T-helper 22 cell (primary cell): ENCODE results near the gene TTC27.

Source experiments
- DNase-seq: peaks from one replicate; pipeline ENCODE4 v3.0.0-alpha.2; 2020; ENCODE audit warnings: low read depth

The TTC27 gene

GRCh38 chr2:32668254-32668653 is 40.4 kb downstream of the TTC27 start:
- no peak for DNase-seq

DNA sequence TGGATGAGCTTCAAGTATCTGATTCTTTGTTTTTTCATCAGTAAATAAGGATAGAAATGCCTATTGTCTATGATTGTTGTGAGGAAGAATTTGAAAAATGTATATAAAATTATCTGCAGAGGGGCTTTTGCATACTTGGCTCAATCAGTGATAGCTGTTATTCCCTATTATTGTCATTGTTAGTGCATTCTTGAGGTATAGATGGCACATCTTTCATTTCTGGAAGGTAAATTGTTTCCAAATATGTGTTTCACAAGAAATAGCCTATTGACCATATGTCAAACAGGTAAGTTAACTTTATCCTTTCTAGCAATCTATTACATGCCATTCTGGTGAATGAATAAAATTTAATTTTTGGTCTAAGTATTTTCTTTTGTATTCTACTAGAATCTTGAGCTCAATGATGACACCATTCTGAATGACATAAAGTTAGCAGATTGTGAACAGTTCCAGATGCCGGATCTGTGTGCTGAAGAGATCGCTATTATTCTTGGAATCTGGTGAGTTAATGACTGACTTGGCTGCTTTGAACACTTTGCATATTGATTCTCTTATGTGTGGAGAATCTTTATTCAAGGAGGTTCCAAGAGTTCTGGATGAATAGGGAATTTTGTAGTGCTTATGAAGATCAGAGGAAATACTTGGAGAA is 44.2 kb downstream of the TTC27 start:
- no peak for DNase-seq

- DNase-seq: no peak
Measured at GRCh38 chr2:32678825-32679224, 51.0 kb downstream of the TTC27 start.

DNA sequence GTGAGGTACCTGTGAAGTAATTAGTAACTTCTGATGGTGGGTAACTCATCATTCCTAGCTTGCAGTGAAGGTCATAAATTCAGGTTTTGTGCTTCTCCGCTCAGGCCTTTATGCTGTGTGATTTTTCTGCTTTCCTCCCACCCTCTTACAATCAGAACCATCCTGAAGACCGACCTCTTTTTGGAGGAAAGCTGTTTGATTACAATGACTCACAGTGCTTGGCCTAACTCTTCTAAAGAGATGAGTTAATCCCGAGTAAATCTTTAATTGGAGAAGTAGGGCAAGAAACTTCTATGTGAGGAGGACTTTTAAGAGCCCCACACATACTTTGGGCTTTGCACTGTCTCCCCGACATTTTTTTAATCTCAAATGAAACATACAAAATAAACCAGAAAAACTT is 53.1 kb downstream of the TTC27 start:
- DNase-seq: no peak

DNA sequence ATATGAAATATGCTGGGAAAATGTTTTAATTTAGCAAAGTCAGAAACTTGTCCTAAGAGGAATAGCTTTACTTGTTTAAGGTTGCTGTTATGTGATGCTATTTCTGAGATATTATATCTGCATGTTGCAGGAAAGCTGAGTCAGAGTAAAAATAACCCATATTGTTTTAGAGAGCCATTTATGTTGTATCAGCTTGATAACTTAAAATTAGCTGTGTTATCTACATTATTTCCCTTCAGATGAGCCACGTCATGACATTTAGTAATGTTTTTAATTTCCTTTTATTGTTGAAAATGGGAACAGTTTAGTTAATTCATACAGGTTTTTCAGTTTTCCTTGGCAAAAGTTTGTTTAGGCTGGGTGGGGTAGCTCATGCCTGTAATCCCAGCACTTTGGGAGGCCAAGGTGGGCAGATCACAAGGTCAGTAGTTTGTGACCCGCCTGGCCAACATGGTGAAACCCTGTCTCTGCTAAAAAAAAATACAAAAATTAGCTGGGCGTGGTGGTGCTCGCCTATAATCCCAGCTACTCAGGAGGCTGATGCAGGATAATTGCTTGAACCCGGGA is 55.8 kb downstream of the TTC27 start:
- DNase-seq: no peak

DNA sequence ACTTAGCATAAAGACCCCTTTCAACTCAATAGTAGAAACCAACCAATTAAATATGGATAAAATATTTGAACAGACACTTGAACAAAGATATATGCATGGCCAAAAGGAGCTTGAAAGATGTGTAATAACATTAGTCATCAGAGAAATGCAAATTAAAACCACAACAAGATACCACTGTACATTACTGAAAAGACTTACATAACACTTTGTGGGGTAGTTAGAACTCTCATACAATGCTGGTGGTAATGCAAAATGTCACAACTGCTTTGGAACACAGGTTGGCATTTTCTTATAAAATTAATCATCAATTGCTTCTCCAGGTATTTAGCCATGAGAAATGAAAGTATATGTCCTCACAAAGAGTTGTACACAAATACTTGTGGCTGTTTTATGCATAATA is 60.7 kb downstream of the TTC27 start:
- no peak for DNase-seq

- DNase-seq: no peak
Measured at GRCh38 chr2:32691678-32692077, 63.8 kb downstream of the TTC27 start.

- no peak for DNase-seq
Measured at GRCh38 chr2:32696439-32696838, 68.6 kb downstream of the TTC27 start.

- DNase-seq: no peak
Measured at GRCh38 chr2:32697156-32697555, 69.3 kb downstream of the TTC27 start.

DNA sequence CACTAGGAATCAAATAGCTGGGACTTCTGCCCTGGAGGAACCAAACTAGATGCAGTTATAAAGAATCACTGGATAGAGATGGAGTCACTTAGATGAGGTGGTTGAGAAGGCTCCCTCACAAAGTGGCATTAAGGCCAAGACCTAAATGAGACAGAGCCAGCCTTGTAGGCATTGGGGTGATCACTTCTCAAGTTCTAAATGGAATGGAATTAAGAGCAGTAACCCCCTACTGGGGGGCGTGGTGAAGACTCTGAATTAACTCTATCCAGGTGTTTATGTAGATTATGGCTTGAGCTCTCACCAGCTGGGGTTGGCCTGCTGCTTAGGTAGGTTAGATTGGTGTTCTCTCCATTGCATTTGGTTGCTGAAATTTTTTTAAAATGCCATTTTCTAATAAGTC is 71.3 kb downstream of the TTC27 start:
- DNase-seq: no peak

GRCh38 chr2:32701806-32702205 is 74.0 kb downstream of the TTC27 start:
- no peak for DNase-seq

- DNase-seq: no peak
Measured at GRCh38 chr2:32702303-32703064, 74.6 kb downstream of the TTC27 start.

DNA sequence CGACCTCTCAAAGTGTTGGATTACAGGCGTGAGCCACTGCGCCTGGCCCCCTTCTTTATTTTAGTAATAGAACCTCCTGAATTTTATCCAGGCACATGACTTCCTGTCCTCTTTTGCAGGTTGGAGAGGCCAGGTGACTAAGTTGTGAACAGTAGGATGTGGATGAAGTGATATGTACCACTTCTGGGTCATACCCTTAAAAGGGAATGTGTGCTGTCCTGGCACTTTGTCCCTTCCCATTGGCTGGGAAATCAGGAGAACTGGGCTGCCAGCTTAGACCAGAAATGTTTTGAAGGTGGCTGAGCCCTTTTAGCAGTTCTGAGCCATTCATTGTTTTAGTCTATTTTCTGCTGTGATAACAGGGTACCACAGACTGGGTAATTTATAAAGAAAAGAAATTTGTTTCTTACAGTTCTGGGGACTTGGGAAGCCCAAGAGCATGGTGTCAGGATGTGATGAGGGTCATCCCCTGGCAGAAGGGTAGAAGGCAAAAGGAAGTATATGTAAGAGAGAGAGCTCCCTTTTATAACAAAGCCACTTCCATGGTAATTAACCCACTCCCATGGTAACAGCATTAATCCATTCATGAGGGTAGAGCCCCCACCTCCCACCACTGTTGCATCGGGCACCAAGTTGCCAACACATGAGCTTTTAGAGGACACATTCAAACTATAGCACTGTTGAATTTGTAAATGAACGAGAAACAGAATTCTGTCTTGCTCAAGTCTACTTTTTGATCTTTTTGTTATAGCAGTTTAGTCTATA is 79.1 kb downstream of the TTC27 start:
- no peak for DNase-seq

DNA sequence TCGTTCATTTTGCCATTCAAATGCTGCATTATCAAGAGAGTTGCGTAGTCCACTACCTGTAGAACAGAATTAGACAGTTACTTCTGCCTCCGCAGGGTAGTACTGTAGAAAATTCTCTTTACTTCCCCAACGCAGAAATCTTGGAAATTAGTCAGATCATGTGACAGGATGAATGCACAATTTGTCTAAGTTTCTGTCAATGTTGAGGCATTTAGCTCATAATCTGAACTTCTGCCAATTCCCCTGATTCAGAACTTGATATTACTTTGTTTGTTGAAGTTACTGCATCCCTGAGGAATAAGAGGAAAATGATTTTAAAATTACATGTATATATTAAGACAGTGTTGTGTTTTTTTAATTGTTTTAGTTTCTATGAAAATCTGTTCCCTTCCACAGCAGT is 83.4 kb downstream of the TTC27 start:
- no peak for DNase-seq

DNA sequence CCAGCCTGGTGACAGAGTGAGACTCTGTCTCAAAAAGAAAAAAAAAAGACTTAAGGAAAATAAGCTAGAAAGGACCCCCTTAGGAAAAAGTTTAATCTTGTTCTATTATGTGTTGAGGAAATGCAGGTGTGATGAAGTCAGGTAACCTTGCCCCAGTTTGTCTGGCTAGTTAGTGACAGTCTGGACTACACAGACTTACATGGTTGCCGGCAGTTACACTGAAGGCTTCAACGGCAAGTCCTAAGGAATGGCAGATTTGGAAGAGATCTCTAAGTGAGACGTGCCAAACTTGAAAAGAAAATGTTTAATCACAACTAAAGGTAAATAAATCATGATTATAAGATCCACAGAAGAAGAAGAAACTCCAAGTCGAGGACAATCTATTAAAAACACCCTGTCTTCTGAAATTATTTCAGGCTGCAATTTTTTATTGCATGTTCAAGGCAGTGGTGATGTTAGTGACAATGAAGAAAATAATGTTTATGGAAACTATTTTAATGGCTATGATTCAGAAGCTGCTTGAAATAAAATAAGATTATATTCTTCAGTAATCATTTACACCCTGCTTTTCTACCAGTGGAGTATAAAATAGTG is 84.2 kb downstream of the TTC27 start:
- no peak for DNase-seq

DNA sequence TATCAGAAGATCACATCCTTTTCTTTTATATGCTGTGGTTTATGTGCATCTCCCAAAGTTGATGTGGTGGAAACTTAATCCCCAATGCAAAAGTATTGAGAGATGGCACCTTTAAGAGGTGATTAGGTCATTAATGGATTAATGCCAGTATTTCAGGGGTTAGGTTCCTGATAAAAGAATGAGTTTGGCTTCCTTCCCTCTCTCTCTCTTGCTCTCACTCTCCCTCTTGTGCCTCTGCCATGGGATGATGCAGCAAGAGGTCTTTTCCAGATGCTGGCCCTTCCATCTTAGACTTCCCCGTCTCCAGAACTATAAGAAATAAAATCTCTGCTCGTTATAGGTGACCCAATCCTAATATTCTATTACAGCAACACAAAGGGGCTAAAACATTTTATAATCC is 85.0 kb downstream of the TTC27 start:
- DNase-seq: no peak

DNA sequence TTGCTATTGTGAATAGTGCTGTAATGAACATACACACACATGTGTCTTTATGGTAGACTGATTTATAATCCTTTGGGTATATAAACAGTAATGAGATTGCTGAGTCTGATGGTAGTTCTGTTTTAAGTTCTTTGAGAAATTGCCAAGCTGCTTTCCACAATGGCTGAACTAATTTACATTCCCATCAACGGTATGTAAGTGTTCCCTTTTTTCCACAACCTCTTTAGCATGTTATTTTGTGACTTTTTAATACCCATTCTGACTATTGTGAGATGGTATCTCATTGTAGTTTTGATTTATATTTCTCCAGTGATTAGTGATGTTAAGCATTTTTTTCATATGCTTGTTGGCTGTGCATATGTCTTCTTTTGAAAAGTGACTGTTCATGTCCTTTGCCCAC is 86.7 kb downstream of the TTC27 start:
- DNase-seq: no peak

DNA sequence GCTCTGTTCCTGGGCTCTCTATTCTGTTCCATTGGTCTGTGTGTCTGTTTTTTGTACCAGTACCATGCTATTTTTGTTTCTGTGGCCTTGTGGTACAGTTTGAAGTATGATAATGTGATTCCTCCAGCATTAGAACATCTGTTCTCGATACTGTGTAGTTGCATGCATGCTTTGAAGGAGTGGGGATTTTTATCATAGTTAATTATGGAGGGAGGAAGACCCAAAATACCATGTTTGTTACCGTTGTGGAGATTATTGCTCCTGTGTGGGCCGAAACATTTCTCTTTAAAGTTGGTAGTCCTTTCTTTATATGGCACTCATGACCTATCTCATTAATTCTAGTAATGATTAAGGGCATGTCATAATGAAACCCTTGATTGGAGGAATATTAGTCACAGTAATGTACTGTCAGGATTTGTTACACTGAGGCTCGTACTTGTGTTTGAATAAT is 87.6 kb downstream of the TTC27 start:
- DNase-seq: no peak

GRCh38 chr2:32715981-32716380 is 88.1 kb downstream of the TTC27 start:
- DNase-seq: no peak

GRCh38 chr2:32716598-32716997 is 88.7 kb downstream of the TTC27 start:
- DNase-seq: no peak

- no peak for DNase-seq
Measured at GRCh38 chr2:32718752-32719151, 90.9 kb downstream of the TTC27 start.

DNA sequence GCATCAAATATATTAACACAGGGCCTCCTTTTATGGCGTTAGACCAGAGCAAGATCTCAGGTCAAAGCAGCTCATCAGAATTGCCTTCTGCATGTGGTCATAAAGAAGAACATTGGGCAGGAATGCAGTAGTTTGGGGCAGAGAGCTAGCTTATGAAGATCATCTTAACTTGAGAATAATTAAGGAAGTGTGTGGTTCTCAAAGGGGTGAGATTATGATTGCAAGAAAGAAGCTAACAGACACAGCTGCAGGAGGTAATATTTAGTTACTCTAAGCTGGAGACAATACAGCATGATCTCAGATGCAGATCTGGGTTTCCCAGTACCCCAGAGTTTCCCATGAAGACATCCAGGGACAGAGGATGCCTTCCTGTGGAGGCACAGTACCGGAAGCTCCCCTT is 91.6 kb downstream of the TTC27 start:
- DNase-seq: no peak
